Mesothelial cell of epicardium (in vitro differentiated cells): Measurements from ENCODE around the gene CHST1. TPM values are rescaled to one million over a fixed set of nuclear protein-coding genes. Genes with fewer than 3 reads are reported as not detected.
A peak's percentile ranks its signal among the peaks of the same experiment; 100 is the strongest.

Experiments used
- DNase-seq, 2 experiments: peaks; one replicate each; pipeline ENCODE4 v3.0.0; 2021; ENCODE audit warnings: low spot score in 2 of 2; ENCODE audit not compliant: unreplicated experiment in 2 of 2
- H3K27ac Mint-ChIP-seq: 2 replicates; pipeline ENCODE4 v1.8.0; 2021; ENCODE audit warnings: mixed read lengths
- H3K27me3 Mint-ChIP-seq: 2 replicates; pipeline ENCODE4 v1.8.0; 2021; ENCODE audit warnings: low read depth, mixed read lengths
- H3K36me3 Mint-ChIP-seq: 2 replicates; pipeline ENCODE4 v1.8.0; 2021; ENCODE audit warnings: mixed read lengths
- H3K4me1 Mint-ChIP-seq: 2 replicates; pipeline ENCODE4 v1.8.0; 2021; ENCODE audit warnings: mixed read lengths
- H3K4me3 Mint-ChIP-seq: 2 replicates; pipeline ENCODE4 v1.8.0; 2021; ENCODE audit warnings: mild to moderate bottlenecking, moderate library complexity, mixed read lengths
- H3K9me3 Mint-ChIP-seq: 2 replicates; pipeline ENCODE4 v1.8.0; 2021; ENCODE audit warnings: mixed read lengths
- total RNA-seq: library from RNA; stranded (reverse); gene quantifications from 3 replicates; pipeline ENCODE4 v1.2.1, GENCODE V29; 2021
- TF ChIP-seq, protein P1 (sequence below): fragments of 200-600 bp; sonication (generic); IDR thresholded peaks from one replicate; pipeline ENCODE4 v1.5.0; 2021; ENCODE audit warnings: antibody characterized with exemption; ENCODE audit not compliant: unreplicated experiment

The CHST1 gene
- total RNA-seq, 1 donor from 2014 or later: 1.6 TPM

DNA sequence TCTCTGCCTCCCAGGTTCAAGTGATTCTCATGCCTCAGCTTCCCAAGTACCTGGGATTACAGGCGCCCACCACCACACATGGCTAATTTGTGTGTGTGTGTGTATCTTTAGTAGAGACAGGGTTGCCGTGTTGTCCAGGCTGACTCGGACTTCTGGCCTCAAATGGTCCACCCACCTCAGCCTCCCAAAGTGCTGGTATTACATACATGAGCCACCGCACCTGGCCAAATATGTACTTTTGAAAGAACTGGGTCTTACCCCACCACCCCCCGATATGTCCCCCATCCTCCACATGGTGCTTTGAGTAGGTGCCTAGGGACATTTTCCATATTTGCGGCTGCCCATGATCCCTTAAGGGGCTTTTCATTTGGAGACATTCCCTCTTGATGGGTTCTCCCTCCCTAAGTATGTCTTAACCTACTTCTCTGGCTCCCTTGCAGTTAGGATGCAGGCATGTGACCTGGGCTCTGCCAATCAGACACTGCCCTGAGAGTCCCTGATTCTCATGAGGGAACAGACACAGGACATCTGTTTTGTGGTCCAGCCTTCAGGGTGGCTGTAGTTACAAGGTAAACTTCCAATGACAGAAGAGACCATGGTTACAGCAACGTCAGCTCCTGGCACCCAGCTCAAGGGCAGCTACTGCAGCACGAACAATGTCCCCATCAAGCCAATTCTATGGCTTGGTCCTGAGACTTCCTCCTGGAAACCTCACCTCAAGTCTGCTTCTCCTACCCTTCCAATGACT is 48.4 kb downstream of the CHST1 start:
- Mint-ChIP-seq H3K27me3 (peaks cover 47% of the 10 kb centered on the region), H3K9me3 (no peaks in the 10 kb centered on the region), H3K4me3 (no peak overlapping the region), H3K27ac (no peak overlapping the region), H3K4me1 (no peaks in the 10 kb centered on the region), H3K36me3 (no peaks in the 10 kb centered on the region)
- no peak for DNase-seq
- TF ChIP-seq, protein P1, sequence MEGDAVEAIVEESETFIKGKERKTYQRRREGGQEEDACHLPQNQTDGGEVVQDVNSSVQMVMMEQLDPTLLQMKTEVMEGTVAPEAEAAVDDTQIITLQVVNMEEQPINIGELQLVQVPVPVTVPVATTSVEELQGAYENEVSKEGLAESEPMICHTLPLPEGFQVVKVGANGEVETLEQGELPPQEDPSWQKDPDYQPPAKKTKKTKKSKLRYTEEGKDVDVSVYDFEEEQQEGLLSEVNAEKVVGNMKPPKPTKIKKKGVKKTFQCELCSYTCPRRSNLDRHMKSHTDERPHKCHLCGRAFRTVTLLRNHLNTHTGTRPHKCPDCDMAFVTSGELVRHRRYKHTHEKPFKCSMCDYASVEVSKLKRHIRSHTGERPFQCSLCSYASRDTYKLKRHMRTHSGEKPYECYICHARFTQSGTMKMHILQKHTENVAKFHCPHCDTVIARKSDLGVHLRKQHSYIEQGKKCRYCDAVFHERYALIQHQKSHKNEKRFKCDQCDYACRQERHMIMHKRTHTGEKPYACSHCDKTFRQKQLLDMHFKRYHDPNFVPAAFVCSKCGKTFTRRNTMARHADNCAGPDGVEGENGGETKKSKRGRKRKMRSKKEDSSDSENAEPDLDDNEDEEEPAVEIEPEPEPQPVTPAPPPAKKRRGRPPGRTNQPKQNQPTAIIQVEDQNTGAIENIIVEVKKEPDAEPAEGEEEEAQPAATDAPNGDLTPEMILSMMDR: no peak

DNA sequence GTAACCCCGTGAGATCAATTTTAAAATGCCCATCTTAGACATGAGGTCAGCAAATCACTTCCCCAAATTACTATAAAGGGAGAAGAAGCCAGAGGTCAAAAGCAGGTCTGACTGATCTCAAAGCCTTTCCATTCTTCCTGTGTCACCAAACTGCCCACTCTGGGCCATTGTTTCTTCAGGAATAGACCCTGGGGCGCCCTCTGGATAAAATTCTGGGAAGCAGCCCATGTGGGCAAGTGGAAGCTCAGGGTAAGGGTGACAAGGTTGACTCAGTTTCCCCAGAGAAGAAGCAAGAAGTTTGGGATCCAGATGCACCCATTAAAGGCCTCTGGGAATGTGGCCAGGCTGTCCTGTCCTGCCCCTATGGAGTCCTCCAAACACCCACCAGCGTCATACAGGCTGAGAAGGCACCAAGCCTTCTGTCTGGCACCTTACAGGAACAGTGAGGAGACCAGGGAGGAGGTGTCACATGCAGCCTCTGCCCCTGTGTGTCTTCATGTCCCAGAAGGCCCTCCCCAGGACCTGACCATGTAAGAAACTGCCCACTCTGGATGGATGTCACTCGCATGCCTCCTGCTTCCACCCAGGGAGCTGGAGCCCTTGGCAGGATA is 50.1 kb downstream of the CHST1 start:
- Mint-ChIP-seq H3K36me3 (no peaks in the 10 kb centered on the region), H3K4me1 (no peaks in the 10 kb centered on the region), H3K4me3 (no peak overlapping the region), H3K27ac (no peak overlapping the region), H3K9me3 (no peaks in the 10 kb centered on the region), H3K27me3 (peaks cover 55% of the 10 kb centered on the region)
- no peak for DNase-seq
- TF ChIP-seq, protein P1: no peak

DNA sequence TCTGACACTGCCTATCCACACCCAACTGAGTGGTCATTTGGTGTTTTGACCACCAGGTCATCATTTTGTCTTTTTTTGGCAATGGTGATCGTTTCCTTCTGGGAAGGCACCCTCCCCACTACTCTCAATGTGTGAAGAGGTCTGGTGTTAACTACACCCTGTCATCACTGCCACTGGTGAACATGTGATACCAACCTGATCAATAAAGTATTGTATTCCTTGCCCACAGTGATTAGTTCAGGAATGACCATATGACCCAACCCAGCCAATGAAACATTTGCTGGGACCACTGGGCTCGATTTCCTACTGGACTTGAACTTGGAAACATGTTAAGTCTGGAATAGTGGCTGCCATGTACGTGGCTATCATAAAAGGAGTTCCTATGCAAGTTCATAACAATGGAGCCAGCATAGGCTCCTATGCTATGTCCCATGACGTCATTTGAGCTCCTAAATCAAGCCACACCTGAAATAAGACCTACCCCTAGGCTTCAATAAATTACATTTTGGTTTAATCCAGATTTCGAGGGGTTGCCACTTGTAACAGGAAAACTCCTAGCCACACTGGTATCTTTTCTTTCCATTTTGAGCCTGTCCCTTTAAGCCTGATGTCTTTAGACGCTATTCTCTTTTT is 51.1 kb downstream of the CHST1 start:
- no peaks in the 10 kb centered on the region for H3K4me1 Mint-ChIP-seq
- TF ChIP-seq, protein P1: peak; percentile 20
- H3K4me3 Mint-ChIP-seq: no peak overlapping the region
- H3K27me3 Mint-ChIP-seq: peaks cover 52% of the 10 kb centered on the region
- no peak overlapping the region for H3K27ac Mint-ChIP-seq
- DNase-seq: no peak
- no peaks in the 10 kb centered on the region for H3K9me3 Mint-ChIP-seq
- H3K36me3 Mint-ChIP-seq: no peaks in the 10 kb centered on the region

DNA sequence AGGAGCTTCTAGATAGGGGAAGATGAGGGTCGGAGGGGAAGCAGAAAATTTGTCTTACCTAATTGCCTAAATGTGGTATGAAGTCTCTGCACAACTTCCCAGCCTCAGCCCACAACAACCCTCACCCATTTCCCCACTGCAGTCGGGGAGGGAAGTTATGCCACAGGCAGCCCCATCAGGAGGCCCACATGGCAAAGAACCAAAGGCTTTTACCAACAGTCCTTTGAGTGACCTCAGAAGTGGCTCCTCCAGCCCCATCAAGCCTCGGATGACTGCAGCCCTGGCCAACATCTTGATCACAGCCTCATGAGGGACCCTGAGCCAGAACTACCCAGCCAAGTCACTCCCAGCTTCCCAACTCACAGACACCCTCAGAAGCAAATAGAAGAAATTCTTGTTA is 54.8 kb downstream of the CHST1 start:
- Mint-ChIP-seq H3K4me1 (no peaks in the 10 kb centered on the region), H3K27ac (no peak overlapping the region), H3K9me3 (no peaks in the 10 kb centered on the region), H3K4me3 (no peak overlapping the region), H3K27me3 (peaks cover 54% of the 10 kb centered on the region), H3K36me3 (no peaks in the 10 kb centered on the region)
- no peak for DNase-seq
- TF ChIP-seq, protein P1: no peak

DNA sequence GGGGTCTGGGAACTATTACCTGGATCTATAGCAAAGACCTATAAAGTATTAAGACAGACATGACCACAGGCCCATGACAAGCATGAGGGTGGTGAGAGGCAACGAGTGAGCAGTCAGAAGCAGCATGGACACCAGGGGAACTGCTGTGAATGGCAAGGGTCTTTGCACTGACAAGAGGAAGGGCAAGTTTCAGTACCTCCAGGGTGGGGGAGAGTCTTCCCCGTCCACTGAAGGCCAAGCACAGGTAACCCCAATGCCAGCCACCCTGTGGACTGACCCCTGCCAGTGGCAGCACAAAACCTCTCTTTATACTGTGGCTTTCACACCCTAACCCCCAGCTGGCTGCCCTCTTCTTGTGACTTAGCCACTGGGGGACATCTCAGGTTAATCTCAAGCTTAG is 55.5 kb downstream of the CHST1 start:
- Mint-ChIP-seq H3K27me3 (peaks cover 56% of the 10 kb centered on the region), H3K27ac (no peak overlapping the region), H3K9me3 (no peaks in the 10 kb centered on the region), H3K36me3 (no peaks in the 10 kb centered on the region), H3K4me3 (no peak overlapping the region), H3K4me1 (no peaks in the 10 kb centered on the region)
- DNase-seq: no peak
- TF ChIP-seq, protein P1: no peak
